Measurements from ENCODE around the gene MFRP.

MFRP gene

GRCh38 chr11:119340335-119341221, 5.9 kb downstream of the MFRP start, which contains the start of gene C1QTNF5:
TSS of gene C1QTNF5 (minus strand) at chr11:119340883. CDS start at chr11:119340397, 486 bp downstream.
- TF ChIP-seq POU2F2 (IDR thresholded peaks at IDR 0.05; ENCODE audit: low read depth, low read length) (no peak), POLR2A (IDR thresholded peaks at IDR 0.05; ENCODE audit: low read depth, low read length) (no peak), TAF1 (IDR thresholded peaks at IDR 0.05; ENCODE audit: low read depth, low read length) (no peak), PAX5 (IDR thresholded peaks at IDR 0.05; ENCODE audit: insufficient read depth, low read length, severe bottlenecking) (no peak), POLR2AphosphoS5 (IDR thresholded peaks at IDR 0.05; ENCODE audit: low read depth, low read length) (no peak)
- DNase-seq (ENCODE audit: insufficient read length, low spot score): no peak
- FAIRE-seq: no peak

DNA sequence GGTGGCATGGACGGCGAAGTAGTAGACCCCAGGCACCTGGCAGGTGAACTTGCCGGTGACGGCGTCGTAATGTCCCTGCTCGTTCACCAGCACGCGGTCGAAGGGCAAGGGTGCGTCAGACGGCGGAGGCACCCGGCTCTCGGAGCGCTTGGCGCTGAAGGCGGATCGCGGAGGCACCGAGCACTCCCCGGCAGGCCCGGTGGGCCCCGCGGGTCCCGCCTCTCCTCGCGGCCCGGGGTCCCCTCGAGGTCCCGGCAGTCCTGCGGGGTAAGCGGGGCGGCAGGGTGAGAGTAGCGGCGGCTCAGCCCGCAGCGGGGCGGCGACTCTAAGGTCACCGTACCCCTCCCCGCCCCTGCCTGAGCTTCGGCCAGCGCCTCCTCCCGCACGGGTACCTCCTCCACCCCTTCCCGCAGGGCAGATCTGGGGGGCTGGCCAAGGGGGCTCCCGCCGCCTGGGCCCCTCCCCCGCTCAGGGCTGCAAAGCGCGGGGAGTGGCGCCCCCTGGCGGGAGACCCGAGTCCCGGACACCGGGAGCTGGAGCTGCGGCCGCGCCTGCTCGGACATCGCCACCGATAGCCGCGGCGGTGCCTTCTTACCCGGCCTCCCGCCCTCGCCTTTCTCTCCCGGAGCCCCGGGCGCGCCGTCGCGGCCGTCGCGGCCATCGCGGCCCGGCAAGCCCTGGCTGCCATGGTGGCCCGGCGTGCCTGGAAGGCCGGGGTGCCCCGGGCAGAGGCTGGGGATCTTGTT, 6.7 kb downstream of the MFRP start:
- DNase-seq (ENCODE audit: insufficient read length, low spot score): peak; percentile 72
- no peak for FAIRE-seq
- TF ChIP-seq PAX5 (IDR thresholded peaks at IDR 0.05; ENCODE audit: insufficient read depth, low read length, severe bottlenecking) (no peak), TAF1 (IDR thresholded peaks at IDR 0.05; ENCODE audit: low read depth, low read length) (no peak), POLR2AphosphoS5 (IDR thresholded peaks at IDR 0.05; ENCODE audit: low read depth, low read length) (no peak), POLR2A (IDR thresholded peaks at IDR 0.05; ENCODE audit: low read depth, low read length) (no peak), POU2F2 (IDR thresholded peaks at IDR 0.05; ENCODE audit: low read depth, low read length) (no peak), SPI1 (IDR thresholded peaks at IDR 0.05; ENCODE audit: low read depth, low read length) (no peak)

DNA sequence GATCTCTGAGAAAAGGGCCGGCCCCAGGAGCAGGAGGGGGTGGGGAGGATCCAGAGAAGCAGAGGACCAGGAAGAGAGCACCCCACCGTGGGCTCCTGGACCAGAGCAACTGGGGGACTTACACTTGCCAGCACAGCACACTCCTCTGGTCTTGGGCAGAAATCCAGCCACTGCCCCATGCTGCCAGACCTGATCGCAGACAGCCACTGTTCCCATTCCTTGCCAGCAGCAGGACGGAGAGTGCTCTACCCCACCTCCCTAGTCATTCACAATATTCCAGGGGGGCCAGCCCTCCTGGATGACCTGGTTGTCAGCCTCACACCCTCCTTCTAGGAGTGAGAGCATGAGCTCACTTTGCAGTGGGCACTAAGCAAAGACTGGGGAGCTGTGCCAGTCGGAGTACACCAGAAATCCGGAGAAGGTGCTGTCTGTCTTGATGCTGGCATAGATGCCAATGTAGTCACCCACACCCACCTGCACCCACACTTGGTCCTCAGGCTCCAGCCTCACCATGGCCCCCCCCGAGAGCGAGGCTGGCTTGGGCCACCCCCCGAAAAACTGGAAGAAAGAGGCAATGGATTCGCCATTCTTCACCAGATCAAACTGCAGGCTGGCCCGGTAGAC, 7.4 kb downstream of the MFRP start:
- TF ChIP-seq POLR2A (IDR thresholded peaks at IDR 0.05; ENCODE audit: low read depth, low read length) (no peak), PAX5 (IDR thresholded peaks at IDR 0.05; ENCODE audit: insufficient read depth, low read length, severe bottlenecking) (no peak), TAF1 (IDR thresholded peaks at IDR 0.05; ENCODE audit: low read depth, low read length) (no peak), SPI1 (IDR thresholded peaks at IDR 0.05; ENCODE audit: low read depth, low read length) (no peak), POU2F2 (IDR thresholded peaks at IDR 0.05; ENCODE audit: low read depth, low read length) (no peak), POLR2AphosphoS5 (IDR thresholded peaks at IDR 0.05; ENCODE audit: low read depth, low read length) (no peak)
- peak; percentile 50 for FAIRE-seq
- DNase-seq (ENCODE audit: insufficient read length, low spot score): no peak

GRCh38 chr11:119338318-119338890, 8.1 kb downstream of the MFRP start:
- peak; percentile 62 for FAIRE-seq

GRCh38 chr11:119337581-119338317, 8.8 kb downstream of the MFRP start:
- FAIRE-seq (no peak), DNase-seq (ENCODE audit: insufficient read length, low spot score) (no peak)
- TF ChIP-seq POLR2A (IDR thresholded peaks at IDR 0.05; ENCODE audit: low read depth, low read length) (no peak), TAF1 (IDR thresholded peaks at IDR 0.05; ENCODE audit: low read depth, low read length) (no peak), POLR2AphosphoS5 (IDR thresholded peaks at IDR 0.05; ENCODE audit: low read depth, low read length) (no peak), PAX5 (IDR thresholded peaks at IDR 0.05; ENCODE audit: insufficient read depth, low read length, severe bottlenecking) (no peak), SPI1 (IDR thresholded peaks at IDR 0.05; ENCODE audit: low read depth, low read length) (no peak), POU2F2 (IDR thresholded peaks at IDR 0.05; ENCODE audit: low read depth, low read length) (no peak)

More at GRCh38 chr11:119338318-119338890, 8.1 kb downstream of the MFRP start:
- DNase-seq (ENCODE audit: insufficient read length, low spot score): peak; percentile 80
- TF ChIP-seq SPI1 (IDR thresholded peaks at IDR 0.05; ENCODE audit: low read depth, low read length): no peak
- TF ChIP-seq TAF1 (IDR thresholded peaks at IDR 0.05; ENCODE audit: low read depth, low read length): no peak
- TF ChIP-seq POLR2A (IDR thresholded peaks at IDR 0.05; ENCODE audit: low read depth, low read length): no peak
- TF ChIP-seq POLR2AphosphoS5 (IDR thresholded peaks at IDR 0.05; ENCODE audit: low read depth, low read length): no peak
- TF ChIP-seq POU2F2 (IDR thresholded peaks at IDR 0.05; ENCODE audit: low read depth, low read length): no peak
- TF ChIP-seq PAX5 (IDR thresholded peaks at IDR 0.05; ENCODE audit: insufficient read depth, low read length, severe bottlenecking): no peak

DNA sequence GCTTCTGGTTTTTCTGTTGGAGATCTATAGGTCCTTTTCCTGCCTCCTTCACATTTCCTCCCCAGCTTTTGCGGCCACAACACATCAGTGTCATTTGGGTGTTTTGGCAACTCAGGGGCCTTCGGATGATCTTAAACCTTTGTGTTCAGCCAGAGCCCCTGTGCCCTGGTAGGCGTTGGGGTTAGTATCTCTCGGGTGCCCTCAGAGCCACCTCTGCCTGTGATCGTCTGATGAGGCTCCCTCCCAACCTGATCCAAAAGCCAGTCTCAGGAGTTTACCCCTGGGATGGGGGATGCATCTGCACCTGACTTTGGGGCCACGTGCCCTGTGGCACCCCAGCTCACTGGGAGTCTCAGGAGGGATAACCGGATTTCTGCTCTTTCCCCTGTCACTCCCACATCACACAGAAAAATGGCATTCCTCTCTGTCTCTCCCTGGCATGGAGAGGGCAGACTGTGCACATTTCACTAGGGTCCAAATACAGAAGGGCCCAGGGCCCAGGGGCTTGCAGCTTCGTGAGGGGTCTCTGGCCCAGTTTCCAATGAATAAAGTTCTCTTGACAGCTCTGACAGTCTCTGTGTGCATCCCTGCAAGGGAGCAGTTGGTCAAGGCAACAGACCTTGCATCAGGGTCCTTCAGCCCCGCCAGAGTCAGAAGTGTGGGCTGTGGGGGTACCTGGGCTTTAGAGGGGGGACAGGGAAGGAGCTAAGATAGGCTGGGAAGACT, 9.6 kb downstream of the MFRP start:
- TF ChIP-seq PAX5 (IDR thresholded peaks at IDR 0.05; ENCODE audit: insufficient read depth, low read length, severe bottlenecking) (no peak), POLR2AphosphoS5 (IDR thresholded peaks at IDR 0.05; ENCODE audit: low read depth, low read length) (no peak), POLR2A (IDR thresholded peaks at IDR 0.05; ENCODE audit: low read depth, low read length) (0 out of 2 replicates have a peak, but pooled peaks have one; percentile 18), TAF1 (IDR thresholded peaks at IDR 0.05; ENCODE audit: low read depth, low read length) (no peak), SPI1 (IDR thresholded peaks at IDR 0.05; ENCODE audit: low read depth, low read length) (no peak)
- FAIRE-seq (no peak), DNase-seq (ENCODE audit: insufficient read length, low spot score) (no peak)

- DNase-seq (ENCODE audit: insufficient read length, low spot score) (no peak), FAIRE-seq (no peak)
- no peak for TF ChIP-seq SPI1 (IDR thresholded peaks at IDR 0.05; ENCODE audit: low read depth, low read length)
- TF ChIP-seq POU2F2 (IDR thresholded peaks at IDR 0.05; ENCODE audit: low read depth, low read length): no peak
- no peak for TF ChIP-seq POLR2A (IDR thresholded peaks at IDR 0.05; ENCODE audit: low read depth, low read length)
- TF ChIP-seq POLR2AphosphoS5 (IDR thresholded peaks at IDR 0.05; ENCODE audit: low read depth, low read length): no peak
- no peak for TF ChIP-seq PAX5 (IDR thresholded peaks at IDR 0.05; ENCODE audit: insufficient read depth, low read length, severe bottlenecking)
- TF ChIP-seq TAF1 (IDR thresholded peaks at IDR 0.05; ENCODE audit: low read depth, low read length): no peak
These were observed 10.6 kb downstream of the MFRP start for GRCh38 chr11:119335655-119336543.

All from GM12891 (cell line).